Neural progenitor cell (in vitro differentiated cells): ENCODE data around the gene SCCPDH. TPM values are rescaled to one million over a fixed set of nuclear protein-coding genes. Genes with fewer than 3 reads are reported as not detected.
"Not testable (repeated sequence)": the region's sequence is repeated elsewhere in the genome, so short reads cannot be mapped to it uniquely, and the experiment has no call there.

ENCODE experiments used
- DNase-seq: peaks from one replicate; pipeline ENCODE4 v3.0.0-alpha.2; 2016; ENCODE audit warnings: low spot score
- H2AFZ ChIP-seq: fragments of 200-600 bp; sonication (generic); replicated peaks from 2 replicates; pipeline ENCODE4 v1.6.1; 2016; ENCODE audit warnings: antibody characterized with exemption
- H3F3A ChIP-seq: fragments of 200-600 bp; sonication (generic); 2 replicates; pipeline ENCODE4 v1.6.1; 2016; ENCODE audit warnings: antibody characterized with exemption, low read depth
- H3K27ac ChIP-seq: fragments of 200-600 bp; sonication (generic); 2 replicates; pipeline ENCODE4 v1.5.1; 2016; ENCODE audit warnings: mild to moderate bottlenecking
- H3K27me3 ChIP-seq: fragments of 200-600 bp; sonication (generic); 2 replicates; pipeline ENCODE4 v1.6.1; 2016; ENCODE audit warnings: mild to moderate bottlenecking, moderate library complexity
- H3K36me3 ChIP-seq: fragments of 200-600 bp; sonication (generic); 2 replicates; pipeline ENCODE4 v1.5.1; 2016
- H3K4me1 ChIP-seq: fragments of 200-600 bp; sonication (generic); 2 replicates; pipeline ENCODE4 v1.6.1; 2016; ENCODE audit warnings: mixed run types
- H3K4me2 ChIP-seq: fragments of 200-600 bp; sonication (generic); 2 replicates; pipeline ENCODE4 v1.6.1; 2016
- H3K4me3 ChIP-seq: fragments of 200-600 bp; sonication (generic); 2 replicates; pipeline ENCODE4 v1.5.1; 2016
- H3K79me2 ChIP-seq: fragments of 200-600 bp; sonication (generic); 2 replicates; pipeline ENCODE4 v1.6.1; 2016; ENCODE audit warnings: low read depth
- H3K9ac ChIP-seq: fragments of 200-600 bp; sonication (generic); 2 replicates; pipeline ENCODE4 v1.6.1; 2016
- H3K9me3 ChIP-seq: fragments of 200-600 bp; sonication (generic); 2 replicates; pipeline ENCODE4 v1.5.1; 2016; ENCODE audit warnings: low read depth
- H4K20me1 ChIP-seq: fragments of 200-600 bp; sonication (generic); 2 replicates; pipeline ENCODE4 v1.6.1; 2016; ENCODE audit warnings: low read depth
- H3K27ac Mint-ChIP-seq: 3 replicates; pipeline ENCODE4 v1.8.0; 2021; ENCODE audit warnings: mixed read lengths
- H3K27me3 Mint-ChIP-seq: 2 replicates; pipeline ENCODE4 v1.8.0; 2022; ENCODE audit warnings: low read depth, mild to moderate bottlenecking, inconsistent platforms, moderate library complexity, mixed read lengths; ENCODE audit not compliant: insufficient read depth
- H3K36me3 Mint-ChIP-seq: 3 replicates; pipeline ENCODE4 v1.8.0; 2021; ENCODE audit warnings: mixed read lengths
- H3K4me1 Mint-ChIP-seq: 3 replicates; pipeline ENCODE4 v1.8.0; 2021; ENCODE audit warnings: mixed read lengths
- H3K4me3 Mint-ChIP-seq: 3 replicates; pipeline ENCODE4 v1.8.0; 2021; ENCODE audit warnings: mild to moderate bottlenecking, moderate library complexity, mixed read lengths
- H3K9me3 Mint-ChIP-seq: 3 replicates; pipeline ENCODE4 v1.8.0; 2020; ENCODE audit warnings: mixed read lengths
- CTCF ChIP-seq: fragments of 200-600 bp; sonication (generic); IDR thresholded peaks from 2 replicates; pipeline ENCODE4 v1.5.1; 2017; ENCODE audit warnings: antibody characterized with exemption, mild to moderate bottlenecking
- EZH2 ChIP-seq: fragments of 200-600 bp; sonication (generic); IDR thresholded peaks from 2 replicates; pipeline ENCODE4 v1.6.1; 2017; ENCODE audit warnings: antibody characterized with exemption, mild to moderate bottlenecking, moderate library complexity
- EZH2phosphoT487 ChIP-seq: fragments of 200-600 bp; sonication (generic); IDR thresholded peaks from 2 replicates; pipeline ENCODE4 v1.6.1; 2017; ENCODE audit warnings: antibody characterized with exemption
- total RNA-seq: library from RNA; depleted of rRNA; stranded (reverse); fragments of >200 nt; gene quantifications from 2 replicates; pipeline ENCODE4 v1.2.3, GENCODE V29; 2015; ENCODE audit warnings: low replicate concordance

SCCPDH gene
- total RNA-seq, 1 donor from 2014 or later, result 56.3 TPM

DNA sequence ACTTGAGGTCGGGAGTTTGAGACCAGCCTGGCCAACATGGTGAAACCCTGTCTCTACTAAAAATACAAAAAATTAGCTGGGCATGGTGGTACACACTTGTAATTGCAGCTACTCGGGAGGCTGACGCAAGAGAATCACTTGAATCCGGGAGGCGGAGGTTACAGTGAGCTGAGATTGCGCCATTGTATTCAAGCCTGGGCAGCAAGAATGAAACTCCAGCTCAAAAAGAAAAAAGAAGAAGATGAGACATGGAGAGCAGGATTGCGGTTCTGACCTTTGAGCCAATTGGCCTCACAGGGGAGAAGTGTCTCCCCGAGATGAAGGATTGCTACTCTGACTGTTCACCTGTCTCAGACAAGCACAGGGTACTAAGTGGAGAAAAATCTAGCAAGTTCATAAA is 6.6 kb downstream of the SCCPDH start:
- Mint-ChIP-seq H3K4me1 (no peaks in the 10 kb centered on the region), H3K36me3 (peaks cover 72% of the 10 kb centered on the region), H3K4me3 (no peak overlapping the region), H3K27ac (no peak overlapping the region), H3K9me3 (peaks cover 18% of the 10 kb centered on the region), H3K27me3 (no peaks in the 10 kb centered on the region)
- H2AFZ ChIP-seq, result no peak overlapping the region
- H4K20me1 ChIP-seq, result no peaks in the 10 kb centered on the region
- no peaks in the 10 kb centered on the region for H3K27me3 ChIP-seq
- no peak overlapping the region for H3K9ac ChIP-seq
- H3K27ac ChIP-seq, result no peak overlapping the region
- H3F3A ChIP-seq, result no peaks in the 10 kb centered on the region
- no peaks in the 10 kb centered on the region for H3K9me3 ChIP-seq
- H3K4me2 ChIP-seq, result no peak overlapping the region
- TF ChIP-seq EZH2 (no peak), CTCF (no peak), EZH2phosphoT487 (no peak)
- no peak overlapping the region for H3K4me3 ChIP-seq
- no peak for DNase-seq
- H3K79me2 ChIP-seq, result peaks cover 1% of the 10 kb centered on the region
- H3K36me3 ChIP-seq, result peaks cover 13% of the 10 kb centered on the region
- no peaks in the 10 kb centered on the region for H3K4me1 ChIP-seq

GRCh38 chr1:246731873-246732272 is 7.7 kb downstream of the SCCPDH start:
- H3K4me1 Mint-ChIP-seq, H3K4me3 ChIP-seq, H3K27ac Mint-ChIP-seq, H3K4me1 ChIP-seq, H3K4me3 Mint-ChIP-seq, H3K79me2 ChIP-seq, DNase-seq, H2AFZ ChIP-seq, H3K27me3 ChIP-seq, H3K4me2 ChIP-seq, H3F3A ChIP-seq, H3K9me3 ChIP-seq, H3K9ac ChIP-seq, H3K27ac ChIP-seq, H3K27me3 Mint-ChIP-seq, H4K20me1 ChIP-seq: not testable (repeated sequence)
- Mint-ChIP-seq H3K9me3 (peaks cover 18% of the 10 kb centered on the region), H3K36me3 (peaks cover 73% of the 10 kb centered on the region)
- H3K36me3 ChIP-seq, result peaks cover 21% of the 10 kb centered on the region

GRCh38 chr1:246733704-246734103 is 9.5 kb downstream of the SCCPDH start:
- Histone ChIP-seq H3F3A (no peaks in the 10 kb centered on the region), H3K27ac (no peak overlapping the region), H3K36me3 (peaks cover 14% of the 10 kb centered on the region), H3K79me2 (no peaks in the 10 kb centered on the region), H3K4me2 (no peak overlapping the region), H3K4me1 (no peaks in the 10 kb centered on the region), H3K9ac (no peak overlapping the region), H3K9me3 (no peaks in the 10 kb centered on the region), H4K20me1 (no peaks in the 10 kb centered on the region), H2AFZ (no peak overlapping the region), H3K4me3 (no peak overlapping the region), H3K27me3 (no peaks in the 10 kb centered on the region)
- Mint-ChIP-seq H3K9me3 (peaks cover 12% of the 10 kb centered on the region), H3K4me3 (no peak overlapping the region), H3K27me3 (peaks cover 2% of the 10 kb centered on the region), H3K36me3 (peaks cover 59% of the 10 kb centered on the region), H3K27ac (no peak overlapping the region), H3K4me1 (no peaks in the 10 kb centered on the region)
- TF ChIP-seq EZH2phosphoT487 (no peak), EZH2 (no peak), CTCF (no peak)
- no peak for DNase-seq

DNA sequence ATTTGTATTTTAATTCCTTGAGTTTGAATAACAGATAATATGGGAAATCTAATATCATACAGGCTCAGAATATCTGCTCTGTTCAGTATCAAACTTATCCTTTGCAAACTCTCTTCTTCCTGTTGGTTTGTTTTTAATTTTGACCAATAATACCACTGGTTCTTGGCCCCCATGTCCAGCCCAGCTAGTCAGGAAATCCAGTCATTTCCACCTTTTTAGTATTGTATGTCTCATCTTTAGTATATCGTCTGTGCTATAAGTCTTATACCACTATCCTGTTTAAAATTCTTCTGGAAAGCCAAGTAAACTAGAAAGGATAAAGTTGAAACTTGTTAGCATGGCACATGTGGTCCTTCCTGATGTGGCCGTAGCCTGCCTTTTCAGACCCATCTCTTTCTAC is 10.7 kb downstream of the SCCPDH start:
- Mint-ChIP-seq H3K4me1 (no peaks in the 10 kb centered on the region), H3K4me3 (no peak overlapping the region), H3K9me3 (peaks cover 4% of the 10 kb centered on the region), H3K36me3 (peaks cover 48% of the 10 kb centered on the region), H3K27ac (no peak overlapping the region), H3K27me3 (peaks cover 2% of the 10 kb centered on the region)
- H3K27ac ChIP-seq, result no peak overlapping the region
- peaks cover 10% of the 10 kb centered on the region for H3K36me3 ChIP-seq
- no peaks in the 10 kb centered on the region for H3F3A ChIP-seq
- no peak for TF ChIP-seq EZH2phosphoT487
- TF ChIP-seq EZH2, result no peak
- no peak for TF ChIP-seq CTCF
- H3K4me3 ChIP-seq, result no peak overlapping the region
- no peak overlapping the region for H2AFZ ChIP-seq
- no peaks in the 10 kb centered on the region for H3K27me3 ChIP-seq
- H3K4me2 ChIP-seq, result no peak overlapping the region
- no peaks in the 10 kb centered on the region for H4K20me1 ChIP-seq
- no peaks in the 10 kb centered on the region for H3K9me3 ChIP-seq
- H3K9ac ChIP-seq, result no peak overlapping the region
- no peaks in the 10 kb centered on the region for H3K4me1 ChIP-seq
- no peak for DNase-seq
- H3K79me2 ChIP-seq, result no peaks in the 10 kb centered on the region
